ENCODE measurements around the gene ZFP2. TPM values are rescaled to one million over a fixed set of nuclear protein-coding genes. Genes with fewer than 3 reads are reported as not detected.

The ZFP2 gene
- total and polyA plus RNA-seq, 2 experiments from 2014 or later: 0.42 to 0.61 TPM

DNA sequence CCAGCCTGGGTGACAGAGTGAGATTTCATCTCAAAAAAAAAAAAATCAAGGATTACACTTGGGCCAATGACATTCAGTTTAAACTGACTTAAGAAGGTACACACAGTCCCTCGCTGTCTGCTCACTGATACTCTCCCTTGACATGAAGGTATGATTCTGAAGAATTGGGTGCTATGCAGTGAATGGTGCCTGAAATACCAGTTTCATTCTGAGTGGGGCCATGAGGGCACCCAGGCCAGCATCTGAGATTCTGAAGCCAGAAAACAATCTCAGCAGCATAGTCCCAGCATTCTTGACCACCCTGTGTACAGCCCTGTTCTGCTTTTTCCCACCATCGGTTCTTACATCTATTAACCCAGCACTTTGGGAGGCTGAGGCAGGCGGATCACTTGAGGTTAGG lies 43.8 kb upstream of the ZFP2 start:
- no peaks in the 10 kb centered on the region for H4K20me1 ChIP-seq (replicated peaks; ENCODE audit: insufficient read depth)
- peaks cover 4% of the 10 kb centered on the region; the same call in 2 of the 3 replicates for H3K36me3 Mint-ChIP-seq (ENCODE audit: low read depth)
- H3K27ac Mint-ChIP-seq: no peak overlapping the region
- DNase-seq (ENCODE audit: low spot score): no peak
- H3K4me3 Mint-ChIP-seq: no peak overlapping the region
- peaks cover 1% of the 10 kb centered on the region for H3K27me3 Mint-ChIP-seq (ENCODE audit: insufficient read depth, low read depth, poor library complexity)
- H3K4me1 ChIP-seq (ENCODE audit: insufficient read depth): no peaks in the 10 kb centered on the region
- no peaks in the 10 kb centered on the region for H3K9me2 ChIP-seq (ENCODE audit: insufficient read depth)
- no peak for ATAC-seq
- H3K79me2 ChIP-seq (replicated peaks; ENCODE audit: insufficient read depth): no peaks in the 10 kb centered on the region
- H2AFZ ChIP-seq: no peak overlapping the region
- H3K36me3 ChIP-seq (ENCODE audit: insufficient read depth): no peaks in the 10 kb centered on the region
- H3K27me3 ChIP-seq (ENCODE audit: insufficient read depth): no peaks in the 10 kb centered on the region
- no peak overlapping the region for H3K4me2 ChIP-seq
- no peak for TF ChIP-seq ZNF114 (CRISPR knock-in tag; IDR thresholded peaks at IDR 0.05)
- H3K4me3 ChIP-seq: no peak overlapping the region
- no peaks in the 10 kb centered on the region for H3F3A ChIP-seq (replicated peaks; ENCODE audit: low read depth)
- no peak overlapping the region for H3K27ac ChIP-seq (ENCODE audit: low read depth)
- H3K9me3 Mint-ChIP-seq: peaks cover 77% of the 10 kb centered on the region
- no peaks in the 10 kb centered on the region for H3K4me1 Mint-ChIP-seq

GRCh38 chr5:178854284-178854683 lies 41.4 kb upstream of the ZFP2 start:
- Mint-ChIP-seq H3K36me3 (ENCODE audit: low read depth) (no peaks in the 10 kb centered on the region; the same call in 2 of the 3 replicates), H3K27me3 (ENCODE audit: insufficient read depth, low read depth, poor library complexity) (peaks cover 1% of the 10 kb centered on the region), H3K27ac (no peak overlapping the region), H3K9me3 (peaks cover 61% of the 10 kb centered on the region), H3K4me3 (no peak overlapping the region), H3K4me1 (no peaks in the 10 kb centered on the region)
- Histone ChIP-seq H3F3A (replicated peaks; ENCODE audit: low read depth) (no peaks in the 10 kb centered on the region), H2AFZ (peak overlapping the region; percentile 56; the same call in 1 of the 2 replicates), H3K27me3 (ENCODE audit: insufficient read depth) (no peaks in the 10 kb centered on the region), H3K27ac (ENCODE audit: low read depth) (no peak overlapping the region), H3K4me3 (no peak overlapping the region), H3K79me2 (replicated peaks; ENCODE audit: insufficient read depth) (no peaks in the 10 kb centered on the region), H4K20me1 (replicated peaks; ENCODE audit: insufficient read depth) (no peaks in the 10 kb centered on the region), H3K4me2 (no peak overlapping the region), H3K36me3 (ENCODE audit: insufficient read depth) (no peaks in the 10 kb centered on the region), H3K9me2 (ENCODE audit: insufficient read depth) (no peaks in the 10 kb centered on the region), H3K4me1 (ENCODE audit: insufficient read depth) (no peaks in the 10 kb centered on the region)
- ATAC-seq (peak; percentile 65), DNase-seq (ENCODE audit: low spot score) (no peak)
- TF ChIP-seq ETS1 (IDR thresholded peaks at IDR 0.05) (no peak), NANOG (IDR thresholded peaks at IDR 0.05; ENCODE audit: borderline replicate concordance) (no peak), EZH2 (IDR thresholded peaks at IDR 0.05; ENCODE audit: low read depth, unreplicated experiment) (no peak), JUNB (IDR thresholded peaks at IDR 0.05; ENCODE audit: unreplicated experiment) (no peak)

- Mint-ChIP-seq H3K27ac (no peak within 1 kb of the TSS), H3K4me3 (peak within 1 kb of the TSS; percentile 73), H3K9me3 (peaks cover 15% of the 10 kb centered on the region), H3K27me3 (ENCODE audit: insufficient read depth, low read depth, poor library complexity) (peaks cover 4% of the 10 kb centered on the region), H3K4me1 (peaks cover 10% of the 10 kb centered on the region), H3K36me3 (ENCODE audit: low read depth) (peaks cover 20% of the 10 kb centered on the region)
- Histone ChIP-seq H3K27me3 (ENCODE audit: insufficient read depth) (no peaks in the 10 kb centered on the region), H4K20me1 (replicated peaks; ENCODE audit: insufficient read depth) (peaks cover 3% of the 10 kb centered on the region), H3F3A (replicated peaks; ENCODE audit: low read depth) (no peaks in the 10 kb centered on the region), H3K4me1 (ENCODE audit: insufficient read depth) (no peaks in the 10 kb centered on the region), H3K36me3 (ENCODE audit: insufficient read depth) (no peaks in the 10 kb centered on the region), H3K4me3 (peak within 1 kb of the TSS; percentile 67), H3K4me2 (peak within 1 kb of the TSS; percentile 65), H3K9me2 (ENCODE audit: insufficient read depth) (no peaks in the 10 kb centered on the region), H3K79me2 (replicated peaks; ENCODE audit: insufficient read depth) (peaks cover 6% of the 10 kb centered on the region; the same call in 1 of the 2 replicates), H3K27ac (ENCODE audit: low read depth) (no peak within 1 kb of the TSS), H2AFZ (peak within 1 kb of the TSS; percentile 28; the same call in 1 of the 2 replicates)
- ATAC-seq (peak; percentile 96), DNase-seq (ENCODE audit: low spot score) (peak; percentile 98)
- TF ChIP-seq ZNF331 (CRISPR knock-in tag; IDR thresholded peaks at IDR 0.05; ENCODE audit: low read depth) (no peak), NANOG (IDR thresholded peaks at IDR 0.05; ENCODE audit: borderline replicate concordance) (no peak), POLR2AphosphoS5 (IDR thresholded peaks at IDR 0.05; ENCODE audit: low read depth) (peak; percentile 84), ETS1 (IDR thresholded peaks at IDR 0.05) (peak; percentile 98), ZNF114 (CRISPR knock-in tag; IDR thresholded peaks at IDR 0.05) (no peak), EZH2 (IDR thresholded peaks at IDR 0.05; ENCODE audit: low read depth, unreplicated experiment) (no peak), EZH2phosphoT487 (IDR thresholded peaks at IDR 0.05; ENCODE audit: unreplicated experiment) (no peak)
- TF ChIP-seq, protein P1, sequence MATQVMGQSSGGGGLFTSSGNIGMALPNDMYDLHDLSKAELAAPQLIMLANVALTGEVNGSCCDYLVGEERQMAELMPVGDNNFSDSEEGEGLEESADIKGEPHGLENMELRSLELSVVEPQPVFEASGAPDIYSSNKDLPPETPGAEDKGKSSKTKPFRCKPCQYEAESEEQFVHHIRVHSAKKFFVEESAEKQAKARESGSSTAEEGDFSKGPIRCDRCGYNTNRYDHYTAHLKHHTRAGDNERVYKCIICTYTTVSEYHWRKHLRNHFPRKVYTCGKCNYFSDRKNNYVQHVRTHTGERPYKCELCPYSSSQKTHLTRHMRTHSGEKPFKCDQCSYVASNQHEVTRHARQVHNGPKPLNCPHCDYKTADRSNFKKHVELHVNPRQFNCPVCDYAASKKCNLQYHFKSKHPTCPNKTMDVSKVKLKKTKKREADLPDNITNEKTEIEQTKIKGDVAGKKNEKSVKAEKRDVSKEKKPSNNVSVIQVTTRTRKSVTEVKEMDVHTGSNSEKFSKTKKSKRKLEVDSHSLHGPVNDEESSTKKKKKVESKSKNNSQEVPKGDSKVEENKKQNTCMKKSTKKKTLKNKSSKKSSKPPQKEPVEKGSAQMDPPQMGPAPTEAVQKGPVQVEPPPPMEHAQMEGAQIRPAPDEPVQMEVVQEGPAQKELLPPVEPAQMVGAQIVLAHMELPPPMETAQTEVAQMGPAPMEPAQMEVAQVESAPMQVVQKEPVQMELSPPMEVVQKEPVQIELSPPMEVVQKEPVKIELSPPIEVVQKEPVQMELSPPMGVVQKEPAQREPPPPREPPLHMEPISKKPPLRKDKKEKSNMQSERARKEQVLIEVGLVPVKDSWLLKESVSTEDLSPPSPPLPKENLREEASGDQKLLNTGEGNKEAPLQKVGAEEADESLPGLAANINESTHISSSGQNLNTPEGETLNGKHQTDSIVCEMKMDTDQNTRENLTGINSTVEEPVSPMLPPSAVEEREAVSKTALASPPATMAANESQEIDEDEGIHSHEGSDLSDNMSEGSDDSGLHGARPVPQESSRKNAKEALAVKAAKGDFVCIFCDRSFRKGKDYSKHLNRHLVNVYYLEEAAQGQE (IDR thresholded peaks at IDR 0.05; ENCODE audit: unreplicated experiment): no peak
These were observed 35.8 kb upstream of the ZFP2 start, which contains the start of gene ZNF354B for GRCh38 chr5:178859625-178860521. Gene ZNF354B, plus strand, starts transcription at chr5:178859953. Its CDS starts 1,095 bp downstream, at chr5:178861048.

Data from GM23338 (cell line).